GM08714 (cell line): Measurements from ENCODE around the gene ISG20L2.

Experiments
- H3K4me3 ChIP-seq: fragments of 200-500 bp; sonication (Bioruptor generic); 2 replicates; pipeline ENCODE4 v1.5.1; 2014; ENCODE audit warnings: mild to moderate bottlenecking, low read length, inconsistent platforms
- ZNF274 ChIP-seq: IDR thresholded peaks from 2 replicates; pipeline ENCODE4 v1.6.1; 2012; ENCODE audit warnings: mild to moderate bottlenecking, low read depth, low read length

The ISG20L2 gene

DNA sequence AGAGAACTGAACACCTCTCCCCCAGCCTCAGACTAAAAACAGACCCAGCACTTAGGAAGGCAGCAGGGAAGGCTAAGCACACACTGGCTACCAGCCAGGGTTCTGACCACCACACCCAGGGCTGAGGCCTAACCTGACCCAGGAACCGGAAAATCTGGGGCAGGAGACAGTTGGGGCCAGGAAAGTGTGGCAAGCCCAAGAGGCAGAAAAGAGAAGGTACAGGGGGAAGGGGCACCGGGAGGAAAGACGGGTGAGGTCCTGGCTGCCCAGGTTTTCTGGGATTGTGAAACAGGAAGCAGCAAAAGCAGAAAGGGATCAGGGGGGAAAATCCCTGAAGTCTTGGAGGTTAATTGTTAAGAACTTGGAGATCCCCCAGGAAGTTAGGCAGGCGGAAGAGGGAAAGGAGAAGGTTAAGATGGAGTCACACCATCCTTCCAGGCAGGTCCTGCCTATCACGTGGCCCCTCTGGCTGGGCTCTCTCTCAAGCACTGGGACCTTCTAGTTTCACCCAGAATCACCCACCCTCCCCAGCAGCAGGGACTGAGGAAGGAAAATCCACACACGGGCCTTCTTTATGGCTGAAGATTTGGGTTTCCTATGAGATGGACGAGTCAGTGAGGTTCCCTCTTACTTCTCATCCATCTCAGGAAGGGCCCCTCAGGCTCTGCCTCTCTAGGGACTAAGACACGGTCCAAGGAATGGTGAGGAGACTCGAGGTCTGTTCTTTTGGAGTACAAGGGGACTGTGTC, 20.3 kb upstream of the ISG20L2 start:
- TF ChIP-seq ZNF274: no peak
- H3K4me3 ChIP-seq: peak overlapping the region; percentile 88

DNA sequence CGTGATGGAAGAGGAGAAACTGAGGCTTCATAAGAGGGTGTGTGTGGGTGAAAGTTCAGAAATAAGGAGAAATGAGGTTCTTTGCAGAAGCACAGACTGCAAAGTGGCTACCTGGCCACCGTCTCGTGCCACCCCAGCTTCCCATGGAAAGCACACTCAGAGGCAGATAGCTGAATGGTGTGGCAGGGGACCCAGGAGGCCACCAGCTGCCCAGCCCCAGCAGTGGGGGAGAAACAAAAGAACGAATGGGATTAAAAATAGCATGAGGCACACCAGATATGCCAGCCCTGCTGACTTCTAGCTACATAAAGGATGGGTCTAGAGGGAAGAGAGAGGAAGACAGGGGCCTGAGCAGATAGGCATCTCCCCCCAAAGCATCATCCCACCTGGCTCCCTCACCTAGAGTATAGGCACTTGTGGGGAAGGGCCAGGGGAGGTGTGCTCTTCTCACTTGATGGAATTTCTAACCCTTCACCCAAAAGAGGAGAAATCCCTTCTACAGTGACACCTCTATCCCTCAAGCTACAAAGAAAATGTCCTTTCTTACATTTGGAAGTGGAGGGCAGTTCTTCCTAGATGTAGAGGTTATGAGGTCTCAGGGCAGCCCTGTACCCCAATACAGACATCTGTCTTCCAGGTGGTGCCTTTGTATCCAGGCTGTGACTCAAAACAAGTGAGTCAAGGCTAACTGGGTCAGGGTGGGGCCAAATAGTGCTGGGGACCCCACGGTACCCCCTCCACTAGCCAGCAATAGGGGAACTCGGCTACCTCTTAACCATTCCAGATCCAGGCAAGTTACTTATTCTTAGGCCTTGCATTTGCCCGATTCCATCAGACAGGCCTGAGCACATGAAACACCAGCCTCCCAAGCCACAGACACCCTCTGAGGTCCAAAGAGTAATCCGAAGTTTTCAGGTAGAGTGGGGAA, 19.4 kb upstream of the ISG20L2 start:
- H3K4me3 ChIP-seq: peak overlapping the region; percentile 88
- no peak for TF ChIP-seq ZNF274

DNA sequence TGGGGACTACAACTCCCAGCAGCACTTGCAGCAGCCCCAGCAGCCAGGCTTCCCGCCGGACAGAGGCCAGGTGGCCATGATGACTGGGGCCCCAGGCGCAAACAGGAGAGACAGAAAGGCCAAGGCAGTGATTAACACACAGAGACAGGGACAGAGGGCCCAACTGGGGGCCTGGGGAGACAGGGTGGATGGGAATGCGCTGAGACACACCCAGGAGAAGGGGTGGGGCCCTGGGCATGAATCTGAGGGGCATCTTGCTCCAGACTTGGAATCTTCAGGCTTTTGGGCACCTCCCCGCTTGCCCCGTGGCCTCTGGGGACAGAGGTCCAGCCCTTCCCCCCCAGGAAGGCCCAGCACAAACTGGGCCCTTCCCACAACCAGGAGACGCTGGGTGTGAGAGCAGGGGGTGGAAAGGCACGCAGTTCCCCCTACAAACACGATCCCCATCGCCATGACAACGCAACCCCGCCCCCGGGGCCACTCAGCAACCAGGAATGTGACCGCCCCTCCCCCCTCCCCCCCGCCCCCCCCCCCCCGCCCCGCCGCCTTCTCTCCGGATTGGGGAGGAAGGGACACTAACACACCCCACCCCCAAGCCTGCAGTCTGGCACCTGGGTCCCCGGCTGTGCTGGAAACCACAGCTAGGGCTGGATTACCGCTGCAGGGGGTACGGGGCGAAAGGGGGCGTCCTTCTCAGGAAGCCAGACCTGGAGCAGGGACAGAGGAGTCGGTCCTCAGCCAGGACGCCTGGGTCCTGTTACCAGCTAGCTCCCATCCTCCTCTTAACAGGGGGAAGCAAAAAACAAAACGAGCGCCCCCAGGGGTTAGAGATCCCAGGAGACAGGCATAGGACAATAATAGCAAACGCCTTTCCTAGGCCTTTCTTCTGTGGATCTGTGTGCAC, 18.4 kb upstream of the ISG20L2 start:
- TF ChIP-seq ZNF274: no peak
- peak overlapping the region; percentile 88; the same call in 1 of the 2 replicates for H3K4me3 ChIP-seq

DNA sequence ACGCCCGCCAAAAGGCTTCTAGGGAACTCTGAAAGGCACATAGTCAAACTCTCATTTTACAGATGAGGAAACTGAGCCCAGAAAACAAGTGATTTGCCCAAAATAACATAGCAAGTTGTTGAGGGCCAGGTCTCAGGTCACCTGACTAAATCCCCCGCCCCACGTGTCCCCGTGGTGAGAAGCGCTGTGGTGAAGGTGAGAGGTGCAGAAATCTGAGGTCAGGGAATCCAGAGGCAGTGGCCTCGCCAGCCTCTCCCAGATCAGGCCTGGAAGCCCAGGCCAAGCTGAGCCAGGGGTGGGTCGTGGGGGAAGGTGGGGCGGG, 17.8 kb upstream of the ISG20L2 start:
- H3K4me3 ChIP-seq: no peak overlapping the region
- no peak for TF ChIP-seq ZNF274

DNA sequence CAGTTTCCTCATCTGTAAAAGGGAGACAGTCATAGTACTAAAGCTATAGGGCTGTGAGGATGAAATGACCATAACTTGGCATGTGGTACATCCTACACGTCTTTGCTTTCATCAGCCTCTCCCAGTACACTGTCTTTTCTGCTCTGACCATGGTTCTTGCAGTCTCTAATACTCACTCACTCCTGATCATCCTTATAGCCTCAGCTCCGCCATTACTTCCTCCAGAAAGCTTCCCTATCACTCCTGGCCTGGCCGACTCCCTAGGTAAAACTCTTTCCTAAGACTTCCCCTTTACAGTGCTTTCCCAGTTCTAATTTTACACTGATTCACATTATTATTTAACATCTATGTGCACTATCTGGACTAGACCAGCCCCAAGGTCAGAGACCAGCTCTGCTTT, 17.3 kb upstream of the ISG20L2 start:
- H3K4me3 ChIP-seq: no peak overlapping the region
- no peak for TF ChIP-seq ZNF274

DNA sequence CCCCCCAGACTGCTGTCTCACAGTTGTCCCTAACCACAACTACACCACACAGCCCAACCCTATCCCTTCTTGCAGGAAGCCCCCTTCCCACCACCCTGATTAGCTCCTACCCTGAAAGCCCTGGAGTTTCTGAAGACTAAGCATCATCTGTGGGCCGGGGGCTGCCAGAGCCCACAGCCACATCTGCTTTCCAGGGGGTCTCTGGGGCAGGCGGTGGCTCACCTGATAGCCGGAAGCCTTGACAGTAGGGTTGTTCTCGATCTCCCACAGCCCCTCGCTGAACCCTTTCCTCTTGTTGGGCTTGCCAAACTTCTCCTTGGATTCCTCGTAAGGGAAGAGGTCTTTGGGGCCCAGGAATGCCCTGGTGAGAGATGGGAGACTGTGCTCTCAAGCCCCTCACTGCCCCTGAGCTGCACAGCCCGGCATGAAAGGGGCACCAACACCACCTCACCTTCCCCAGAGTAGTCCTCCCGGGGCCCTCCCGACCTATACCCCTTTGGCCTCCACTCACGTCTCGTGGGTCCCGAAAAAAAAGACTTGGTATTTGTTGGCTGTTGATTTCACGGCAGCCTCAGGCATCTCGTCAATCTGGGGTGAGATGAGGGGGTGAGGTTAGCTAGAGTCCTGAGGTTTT, 16.3 kb upstream of the ISG20L2 start:
- H3K4me3 ChIP-seq: no peak overlapping the region
- TF ChIP-seq ZNF274: no peak

DNA sequence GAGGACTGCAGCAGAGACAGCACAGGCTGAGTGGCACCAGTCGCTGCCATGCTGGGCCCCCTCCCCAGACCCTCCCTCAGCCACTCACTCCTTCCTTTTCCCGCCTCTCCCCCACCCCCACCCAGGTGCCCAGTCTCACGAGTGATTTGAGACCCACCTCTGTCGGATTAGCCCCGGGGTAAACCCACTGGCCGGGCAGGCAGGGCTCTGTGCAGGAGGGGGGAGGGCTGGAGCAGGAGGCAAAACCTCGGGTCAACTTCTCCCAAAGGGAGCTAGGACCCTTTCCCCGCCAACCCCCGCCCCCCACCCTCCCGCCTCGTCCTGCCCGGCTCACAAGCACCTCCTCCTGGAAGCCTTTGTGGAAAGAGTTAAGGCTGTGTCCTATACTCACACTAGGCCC, 15.8 kb upstream of the ISG20L2 start:
- no peak for TF ChIP-seq ZNF274
- H3K4me3 ChIP-seq: no peak overlapping the region

DNA sequence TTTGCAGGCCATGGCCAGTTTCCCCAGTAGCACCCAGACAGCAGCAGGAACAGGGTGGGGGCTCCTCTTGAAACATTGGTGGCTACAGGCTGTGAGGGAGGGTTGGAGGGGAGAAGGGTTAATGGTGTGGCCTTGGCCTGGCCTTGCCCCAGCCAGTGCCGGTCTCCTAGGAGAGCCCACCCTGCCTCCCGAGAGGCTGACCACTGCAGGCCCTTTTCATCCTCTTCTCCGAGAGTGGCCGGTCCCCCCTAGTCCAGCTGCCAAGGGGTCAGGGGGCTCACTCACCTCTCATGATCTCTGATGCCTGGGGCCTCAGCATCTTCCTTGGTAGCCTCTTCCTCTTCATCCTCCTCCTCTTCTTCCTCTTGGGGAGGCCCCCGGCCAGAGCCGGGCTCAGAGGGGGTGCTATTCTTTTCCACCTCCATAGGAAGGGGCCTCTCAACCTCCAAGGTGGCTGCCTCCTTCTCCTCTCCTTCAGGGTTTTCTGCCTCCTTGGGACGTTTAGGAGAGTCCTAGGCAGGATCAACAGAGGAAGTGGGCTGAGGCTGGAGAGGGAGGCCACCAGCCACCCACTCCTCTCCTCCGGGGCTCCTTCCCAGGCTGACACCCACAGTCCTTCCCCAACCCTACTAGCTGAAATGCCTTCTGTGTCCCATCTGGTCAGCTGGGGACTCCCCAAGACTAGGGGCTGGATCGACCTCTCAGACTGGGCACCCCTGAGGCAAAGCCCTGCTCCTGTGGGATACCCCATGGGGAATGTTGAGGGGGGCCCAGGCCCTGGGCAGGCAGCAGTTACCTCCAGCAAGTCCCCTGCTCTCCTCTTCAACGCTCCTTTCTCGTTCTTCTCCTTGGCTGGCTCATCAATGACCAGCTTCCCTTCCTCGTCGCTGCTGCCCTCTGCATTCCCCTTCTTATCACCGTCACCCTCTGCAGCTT, 15.1 kb upstream of the ISG20L2 start:
- no peak overlapping the region for H3K4me3 ChIP-seq
- no peak for TF ChIP-seq ZNF274

DNA sequence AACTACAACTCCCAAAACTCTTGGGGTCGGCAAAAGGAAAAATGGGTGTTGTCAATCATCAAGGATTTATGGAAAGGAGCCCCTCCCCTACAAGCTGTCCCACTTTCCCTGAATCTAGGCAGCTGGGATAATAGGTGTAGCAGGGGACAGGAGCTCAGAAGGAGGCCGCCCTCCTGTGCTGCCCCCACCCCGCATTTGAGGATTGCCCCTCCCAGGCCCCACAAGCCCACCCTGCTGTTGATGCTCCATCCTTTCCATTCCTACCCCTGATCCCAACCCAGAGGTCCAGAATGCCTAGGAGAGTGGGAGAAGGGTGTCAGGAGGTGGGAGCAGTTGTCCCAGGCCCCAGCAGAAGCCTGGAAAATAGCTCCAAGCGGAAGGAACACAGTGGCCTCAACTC, 14.2 kb upstream of the ISG20L2 start:
- TF ChIP-seq ZNF274: no peak
- no peak overlapping the region for H3K4me3 ChIP-seq

DNA sequence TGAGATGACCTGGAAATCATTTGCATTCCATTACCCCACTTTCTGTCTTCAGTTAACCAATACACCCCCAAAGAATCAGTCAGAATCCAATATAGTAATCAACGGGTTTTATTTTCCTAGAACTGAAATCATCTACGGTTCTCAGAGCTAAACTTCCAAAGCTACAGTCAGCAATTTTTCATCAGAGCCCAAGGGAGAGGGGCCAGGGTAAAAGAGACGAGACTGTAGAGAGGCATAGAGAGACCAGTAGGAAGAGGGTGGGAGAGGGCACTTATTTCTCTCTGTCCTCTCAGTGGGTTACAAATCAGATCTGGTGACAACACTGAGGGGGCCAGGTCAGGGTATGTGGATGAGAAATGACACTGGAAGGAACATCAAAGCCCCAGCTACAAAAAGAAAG, 13.5 kb upstream of the ISG20L2 start:
- TF ChIP-seq ZNF274: no peak
- no peak overlapping the region for H3K4me3 ChIP-seq

DNA sequence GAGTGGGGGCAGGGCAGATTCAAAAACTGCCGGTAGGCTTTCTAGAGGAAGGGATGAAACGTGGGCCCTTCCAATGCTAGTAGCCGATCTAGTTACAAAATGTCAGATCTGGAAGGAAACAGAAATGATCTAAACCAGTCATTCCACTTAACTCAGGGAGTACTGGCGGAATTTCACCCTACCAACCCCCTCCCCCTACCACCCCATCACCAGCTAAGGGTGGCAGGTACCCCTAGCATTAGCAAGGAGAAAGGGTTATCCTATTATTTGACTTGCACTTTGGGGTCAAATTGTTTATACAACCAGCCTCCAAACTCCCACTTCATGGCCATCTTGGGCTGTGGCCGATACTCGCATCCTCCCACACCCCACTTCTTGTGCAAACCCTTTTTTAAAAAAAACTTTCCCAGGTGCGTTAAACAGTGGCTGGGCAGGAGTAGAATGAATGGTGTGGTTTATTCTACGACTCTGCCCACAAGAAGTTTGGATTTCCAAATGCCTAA, 13.0 kb upstream of the ISG20L2 start:
- H3K4me3 ChIP-seq: peak overlapping the region; percentile 24; the same call in 1 of the 2 replicates
- no peak for TF ChIP-seq ZNF274

DNA sequence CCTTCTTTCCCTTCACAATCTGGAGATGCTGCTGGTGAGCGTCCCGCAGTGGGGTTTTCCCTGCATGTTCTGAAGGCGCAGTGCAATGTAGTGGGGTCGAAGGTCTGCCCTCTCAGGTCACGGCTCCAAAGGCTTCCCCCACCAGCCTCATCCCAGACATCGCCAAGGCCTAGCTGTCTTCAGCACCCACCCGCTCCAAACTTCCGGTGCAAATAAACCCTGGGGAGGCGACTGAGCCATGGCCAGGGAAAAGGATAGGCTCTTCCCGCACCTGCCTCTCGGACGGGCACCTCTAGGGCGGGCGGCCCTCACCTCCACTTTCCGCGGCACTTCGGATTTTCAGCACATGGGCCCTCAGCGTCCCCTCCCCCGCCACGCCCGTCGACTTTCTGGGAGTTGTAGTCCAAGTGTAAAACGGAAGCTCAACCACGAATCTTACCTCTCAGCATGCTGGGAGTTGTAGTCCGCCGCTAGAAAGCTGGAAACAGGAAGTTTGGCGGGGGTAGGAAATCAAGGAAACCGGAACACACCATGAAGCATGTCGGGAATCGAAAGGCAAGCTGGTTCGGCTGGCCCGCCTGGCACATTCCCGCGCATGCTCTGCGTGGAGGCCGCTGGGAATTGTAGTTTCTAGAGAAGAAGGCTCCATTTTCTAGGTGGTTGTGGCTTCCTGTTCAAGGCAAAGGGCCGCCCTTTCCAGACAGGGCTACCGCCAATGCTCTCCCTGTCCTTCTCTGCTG, 12.3 kb upstream of the ISG20L2 start, which contains the start of gene MRPL24:
Gene MRPL24, minus strand, starts transcription at position 348 of the 740 bp plus-strand sequence. CDS start 2,384 bp downstream, outside the sequence.
- no peak for TF ChIP-seq ZNF274

More for the DNA sequence above, 12.3 kb upstream of the ISG20L2 start, which contains the start of gene MRPL24:
- peak within 1 kb of the TSS; percentile 70 for H3K4me3 ChIP-seq
